Right cardiac atrium (tissue), 5 donors: ENCODE measurements around the gene CD52. TPM values are rescaled to one million over a fixed set of nuclear protein-coding genes. Genes with fewer than 3 reads are reported as not detected.
"Not testable (repeated sequence)": the region's sequence is repeated elsewhere in the genome, so short reads cannot be mapped to it uniquely, and the experiment has no call there.

Source experiments
- ATAC-seq, 2 donors: fragments of 200-7000 bp; cut with Tn5 transposase; one replicate each; pipeline versions ENCODE4 v1.8.0 to v1.9.1; 2020; ENCODE audit warnings: moderate library complexity in 2 of 2, mild to moderate bottlenecking in 1 of 2
- DNase-seq, 3 donors: peaks; one replicate each; pipeline ENCODE4 v3.0.0-alpha.2; 2020
- H3K27ac ChIP-seq: one replicate; pipeline ENCODE4 v1.5.1; 2013; ENCODE audit warnings: mild to moderate bottlenecking, low read length, control low read depth, moderate library complexity
- H3K27me3 ChIP-seq: one replicate; pipeline ENCODE4 v1.6.1; 2013; ENCODE audit not compliant: control insufficient read depth, insufficient read depth
- H3K4me1 ChIP-seq: one replicate; pipeline ENCODE4 v1.6.1; 2013; ENCODE audit warnings: low read length; ENCODE audit not compliant: control insufficient read depth, insufficient read depth
- H3K4me3 ChIP-seq: one replicate; pipeline ENCODE4 v1.5.1; 2013; ENCODE audit warnings: low read length, control low read depth
- H3K9me3 ChIP-seq: one replicate; pipeline ENCODE4 v1.6.1; 2013; ENCODE audit warnings: low read length; ENCODE audit not compliant: control insufficient read depth
- WGBS: extraction: QIAGEN DNeasy Blood & Tissue Kit; methylation state at CpG from one replicate; pipeline ENCODE4 v1.1.7; 2013; 5-methylcytosine and 5-hydroxymethylcytosine counted together
- intact Hi-C, 4 donors: fragments of 100-400 bp; cut with DNase I; formaldehyde crosslinking; loops; one replicate each; pipeline versions ENCODE4 v1.11.0 to v1.14.0; 2022 to 2023
- polyA plus RNA-seq: library from polyadenylated mRNA; stranded (reverse); fragments of 200-250 nt; gene quantifications from one replicate; pipeline ENCODE4 v1.2.3, GENCODE V29; 2013
- total RNA-seq, 4 donors: library from RNA; stranded (reverse); fragmentation: NEBNext Ultra II Directional; extraction: Animal tissue kit (Norgen Biotek cat#: 25700); gene quantifications; one replicate each; pipeline ENCODE4 v1.2.1, GENCODE V29; 2021
- donor health status: healthy with polysubstance abuse.
- donor health status: DM: no; HTN: yes; CAD: no.
- donor health status: DM: no; HTN: no; CAD: no.
- donor health status: DM: no; HTN: yes; CAD: no; lungs with severe emphysema.
- donor health status: DM: yes; HTN: yes; CAD: no.

CD52 gene
- total and polyA plus RNA-seq, 5 donors: 1.8 to 5.7 (median 4.5) TPM

GRCh38 chr1:26321315-26322041, 3.7 kb downstream of the CD52 start:
- peak; percentile 92 to 97 (median 95) for DNase-seq
- no peaks in the 10 kb centered on the region for H3K9me3 ChIP-seq
- H3K4me1 ChIP-seq: peaks cover 4% of the 10 kb centered on the region
- ATAC-seq: peak; percentile 92 to 94
- no peak overlapping the region for H3K4me3 ChIP-seq
- 12% methylated on average over 16 of the region's 16 CpGs for WGBS
- no peaks in the 10 kb centered on the region for H3K27me3 ChIP-seq
- H3K27ac ChIP-seq: no peak overlapping the region
- intact Hi-C loops: loop anchor here (2.0 to 10.0 kb wide), 7 partner anchors 44 to 219 kb away; partner anchors contain the start of genes C1orf232 (in 1 of the 4) and ZNF593 (in 1 of the 4)

- ATAC-seq (no peak), DNase-seq (peak in 1 of 3 donors; percentile 30)
- 66% methylated on average over 10 of the region's 10 CpGs for WGBS
- intact Hi-C loops: loop anchor here (5.0 to 10.0 kb wide), 6 partner anchors 45 to 220 kb away; partner anchors contain the start of genes C1orf232 (in 1 of the 4) and ZNF593 (in 1 of the 4)
- Histone ChIP-seq H3K4me3 (no peak overlapping the region), H3K4me1 (peaks cover 4% of the 10 kb centered on the region), H3K27me3 (no peaks in the 10 kb centered on the region), H3K27ac (no peak overlapping the region), H3K9me3 (no peaks in the 10 kb centered on the region)
Measured at GRCh38 chr1:26322042-26322331, 4.2 kb downstream of the CD52 start.

GRCh38 chr1:26323382-26323781, 5.6 kb downstream of the CD52 start:
- H3K27me3 ChIP-seq: no peaks in the 10 kb centered on the region
- H3K4me3 ChIP-seq: no peak overlapping the region
- H3K27ac ChIP-seq: no peak overlapping the region
- no peaks in the 10 kb centered on the region for H3K9me3 ChIP-seq
- intact Hi-C loops: loop anchor here (5.0 to 10.0 kb wide), 6 partner anchors 46 to 221 kb away; partner anchors contain the start of genes C1orf232 (in 1 of the 4) and ZNF593 (in 1 of the 4)
- no peak for ATAC-seq
- WGBS: 87% methylated on average over 2 of the region's 2 CpGs
- peak in 1 of 3 donors; percentile 9 for DNase-seq
- H3K4me1 ChIP-seq: peaks cover 4% of the 10 kb centered on the region

GRCh38 chr1:26324550-26324949, 6.8 kb downstream of the CD52 start:
- Histone ChIP-seq H3K27ac (no peak overlapping the region), H3K4me1 (peaks cover 4% of the 10 kb centered on the region), H3K9me3 (no peaks in the 10 kb centered on the region), H3K27me3 (no peaks in the 10 kb centered on the region), H3K4me3 (no peak overlapping the region)
- ATAC-seq: no peak
- DNase-seq: no peak
- WGBS: 74% methylated on average over 3 of the region's 3 CpGs
- intact Hi-C loops: loop anchor here (5.0 to 10.0 kb wide), 6 partner anchors 47 to 222 kb away; partner anchors contain the start of genes C1orf232 (in 1 of the 4) and ZNF593 (in 1 of the 4)

- intact Hi-C loops: loop anchor here (10.0 kb wide), 3 partner anchors 143 to 223 kb away; partner anchors contain the start of genes C1orf232 (in 1 of the 4) and ZNF593 (in 1 of the 4)
- Histone ChIP-seq H3K4me3 (no peak overlapping the region), H3K27me3 (no peaks in the 10 kb centered on the region), H3K9me3 (no peaks in the 10 kb centered on the region), H3K4me1 (no peaks in the 10 kb centered on the region), H3K27ac (no peak overlapping the region)
- no peak for ATAC-seq
- peak in 1 of 3 donors; percentile 12 for DNase-seq
- WGBS: 83% methylated on average over 8 of the region's 8 CpGs
Measured at GRCh38 chr1:26327956-26328362, 10.2 kb downstream of the CD52 start.

GRCh38 chr1:26328597-26328996, 10.8 kb downstream of the CD52 start:
- Histone ChIP-seq H3K9me3 (no peaks in the 10 kb centered on the region), H3K4me1 (no peaks in the 10 kb centered on the region), H3K4me3 (no peak overlapping the region), H3K27ac (no peak overlapping the region), H3K27me3 (no peaks in the 10 kb centered on the region)
- 67% methylated on average over 8 of the region's 8 CpGs for WGBS
- intact Hi-C loops: loop anchor here (10.0 kb wide), 3 partner anchors 144 to 224 kb away; partner anchors contain the start of genes C1orf232 (in 1 of the 4) and ZNF593 (in 1 of the 4)
- ATAC-seq: no peak
- DNase-seq: peak in 1 of 3 donors; percentile 9

- not testable (repeated sequence) for H3K27ac ChIP-seq, H3K9me3 ChIP-seq, ATAC-seq, H3K4me1 ChIP-seq, H3K27me3 ChIP-seq, H3K4me3 ChIP-seq
- intact Hi-C loops: loop anchor here (10.0 kb wide), 3 partner anchors 145 to 225 kb away; partner anchors contain the start of genes C1orf232 (in 1 of the 4) and ZNF593 (in 1 of the 4)
- 86% methylated on average over 4 of the region's 4 CpGs for WGBS
- peak in 1 of 3 donors; percentile 10 for DNase-seq
Measured at GRCh38 chr1:26329380-26329779, 11.6 kb downstream of the CD52 start.

- Histone ChIP-seq H3K27me3 (no peaks in the 10 kb centered on the region), H3K4me3 (no peak overlapping the region), H3K4me1 (no peaks in the 10 kb centered on the region), H3K27ac (no peak overlapping the region), H3K9me3 (no peaks in the 10 kb centered on the region)
- WGBS: 82% methylated on average over 5 of the region's 5 CpGs
- no peak for DNase-seq
- ATAC-seq: no peak
- intact Hi-C loops: no loop called here
Measured at GRCh38 chr1:26330276-26330675, 12.5 kb downstream of the CD52 start.

GRCh38 chr1:26333312-26333711, 15.6 kb downstream of the CD52 start:
- H3K9me3 ChIP-seq, H3K4me1 ChIP-seq, ATAC-seq, H3K27ac ChIP-seq, H3K27me3 ChIP-seq, H3K4me3 ChIP-seq, intact Hi-C loops, DNase-seq: not testable (repeated sequence)
- WGBS: 89% methylated on average over 8 of the region's 8 CpGs

- DNase-seq (peak in 2 of 3 donors; percentile 29 to 57), ATAC-seq (peak in 1 of 2 donors; percentile 14)
- Histone ChIP-seq H3K27me3 (no peaks in the 10 kb centered on the region), H3K9me3 (no peaks in the 10 kb centered on the region), H3K4me3 (peak overlapping the region; percentile 44), H3K4me1 (no peaks in the 10 kb centered on the region), H3K27ac (no peak overlapping the region)
- WGBS: 4% methylated on average over 41 of the region's 41 CpGs
- intact Hi-C loops: no loop called here
Measured at GRCh38 chr1:26335774-26336476, 18.2 kb downstream of the CD52 start.
